ENCODE data around the gene TMEM126B.
A peak's percentile ranks its signal among the peaks of the same experiment; 100 is the strongest.
"Not testable (repeated sequence)": the region's sequence is repeated elsewhere in the genome, so short reads cannot be mapped to it uniquely, and the experiment has no call there.

TMEM126B gene

DNA sequence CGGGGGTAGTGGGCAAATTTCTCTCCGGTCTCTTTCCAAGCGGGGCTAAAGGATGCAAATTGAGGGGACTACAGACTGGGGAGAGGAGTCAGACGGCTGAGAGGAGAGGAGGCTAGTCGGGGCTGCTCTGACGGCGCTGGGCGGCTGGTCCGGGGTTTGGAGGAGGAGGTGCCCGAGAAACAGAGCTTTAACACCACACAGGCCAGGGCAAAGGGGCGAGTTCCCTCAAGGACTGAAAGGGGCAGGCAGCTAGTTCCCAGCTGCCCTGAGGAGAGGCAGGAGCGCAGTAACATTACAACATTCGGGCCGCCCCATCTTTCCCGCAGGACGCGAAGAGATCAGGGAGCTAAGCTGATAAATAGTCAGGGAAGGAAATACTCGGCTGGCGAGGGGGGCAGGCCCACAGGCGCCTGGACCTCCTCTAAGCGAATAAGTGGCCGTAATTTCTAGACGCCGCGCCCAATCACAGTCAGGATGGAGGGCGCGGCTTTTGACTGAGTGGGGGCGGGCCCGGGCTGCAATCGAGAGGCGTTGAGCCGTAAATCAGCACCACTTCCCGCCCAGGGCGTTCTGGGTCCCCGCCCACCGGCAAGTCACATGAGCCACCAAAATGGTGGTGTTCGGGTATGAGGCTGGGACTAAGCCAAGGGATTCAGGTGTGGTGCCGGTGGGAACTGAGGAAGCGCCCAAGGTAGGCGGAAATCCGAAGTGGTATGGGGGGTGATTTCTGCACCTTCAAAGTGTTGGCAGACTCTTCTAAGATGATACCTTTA is at the start of gene TMEM126B:
Gene TMEM126B, plus strand, starts transcription at position 596 of the 773 bp plus-strand sequence. Its CDS starts 15 bp downstream, at position 611.
- peak; percentile 87 to 90 (median 89) for DNase-seq

GRCh38 chr11:85582111-85582510 is 46.3 kb upstream of the TMEM126B start:
- no peak for DNase-seq

DNA sequence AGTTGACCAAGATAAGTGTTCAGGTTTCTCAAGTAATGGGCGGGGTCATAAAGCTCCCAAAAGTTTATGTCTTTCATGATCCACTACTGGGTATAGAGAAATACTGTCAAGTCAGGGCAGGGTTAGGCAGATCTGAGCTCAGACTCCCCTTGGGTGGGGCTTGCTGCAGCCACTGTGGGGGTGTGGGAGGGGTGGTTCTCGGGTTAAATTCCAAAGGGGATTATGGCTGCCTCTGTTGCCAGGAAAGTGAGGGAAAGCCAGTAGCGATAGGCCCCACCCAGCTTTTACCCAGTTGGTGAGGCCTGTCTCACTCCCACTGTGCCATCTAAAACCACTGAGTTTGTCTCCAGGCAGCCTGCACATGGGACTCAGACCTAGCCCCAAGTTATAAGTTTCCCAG is 39.0 kb upstream of the TMEM126B start:
- DNase-seq = no peak

DNA sequence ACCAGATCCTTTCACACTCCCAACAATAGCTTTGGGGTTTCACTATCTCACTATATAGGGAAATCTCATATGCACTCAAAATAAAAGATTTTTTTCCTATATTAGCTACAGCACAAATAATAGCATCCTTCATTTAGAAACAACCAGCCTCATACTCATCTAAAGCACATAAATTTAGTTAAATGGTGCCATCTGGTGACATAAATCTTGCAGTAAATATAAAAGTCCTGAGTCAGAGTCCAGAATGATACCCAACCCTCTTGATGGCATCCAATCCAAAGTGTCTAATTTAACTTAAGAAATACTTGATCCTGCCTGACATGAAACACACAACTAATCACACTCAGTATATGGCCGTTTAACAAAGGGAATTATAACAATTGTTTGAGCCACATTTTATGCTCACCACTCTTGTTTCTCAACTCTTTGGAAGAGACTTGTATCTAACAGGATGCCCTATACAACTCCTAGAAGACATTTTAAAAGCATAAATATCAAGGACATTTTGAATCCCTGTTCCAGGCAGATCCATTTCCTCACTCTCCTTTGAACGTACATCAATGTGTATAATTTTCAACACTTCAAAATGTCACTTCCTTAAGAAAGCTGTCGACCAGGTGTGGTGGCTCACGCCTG is 37.4 kb upstream of the TMEM126B start:
- no peak for DNase-seq

GRCh38 chr11:85595285-85595884 is 33.0 kb upstream of the TMEM126B start:
- no peak for DNase-seq

- no peak for DNase-seq
Observed at GRCh38 chr11:85596886-85597285, 31.5 kb upstream of the TMEM126B start.

- DNase-seq = no peak
Observed at GRCh38 chr11:85599083-85599482, 29.3 kb upstream of the TMEM126B start.

GRCh38 chr11:85602526-85603213 is 25.7 kb upstream of the TMEM126B start:
- DNase-seq = no peak

GRCh38 chr11:85603220-85603619 is 25.2 kb upstream of the TMEM126B start:
- no peak for DNase-seq

DNA sequence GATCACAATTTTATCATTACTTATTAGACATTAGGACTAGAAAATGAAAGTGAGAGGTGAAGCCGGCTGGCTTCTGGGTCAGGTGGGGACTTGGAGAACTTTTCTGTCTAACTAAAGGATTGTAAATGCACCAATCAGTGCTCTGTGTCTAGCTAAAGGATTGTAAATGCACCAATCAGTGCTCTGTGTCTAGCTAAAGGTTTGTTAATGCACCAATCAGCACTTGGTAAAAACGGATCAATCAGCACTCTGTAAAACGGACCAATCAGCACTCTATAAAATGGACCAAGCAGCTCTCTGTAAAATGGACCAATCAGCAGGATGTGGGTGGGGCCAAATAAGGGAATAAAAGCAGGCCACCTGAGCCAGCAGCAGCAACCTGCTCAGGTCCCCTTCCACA is 22.2 kb upstream of the TMEM126B start:
- DNase-seq = not testable (repeated sequence)

GRCh38 chr11:85608621-85609020 is 19.8 kb upstream of the TMEM126B start:
- DNase-seq = not testable (repeated sequence)

GRCh38 chr11:85609286-85609685 is 19.1 kb upstream of the TMEM126B start:
- not testable (repeated sequence) for DNase-seq

DNA sequence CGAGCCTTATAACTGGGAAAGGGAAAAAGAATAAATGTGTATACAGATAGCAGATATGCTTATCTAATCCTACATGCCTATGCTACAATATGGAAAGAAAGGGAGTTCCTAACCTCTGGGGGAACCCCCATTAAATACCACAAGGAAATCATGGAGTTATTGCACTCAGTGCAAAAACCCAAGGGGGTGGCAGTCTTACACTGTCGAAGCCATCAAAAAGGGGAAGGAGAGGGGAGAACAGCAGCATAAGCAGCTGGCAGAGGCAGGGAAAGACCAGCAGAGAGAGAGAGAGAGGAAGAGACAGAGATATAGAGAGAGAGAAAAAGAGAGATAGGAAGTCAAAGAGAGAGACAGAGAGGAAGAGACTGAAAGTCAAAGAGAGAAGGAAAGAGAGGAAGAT is 16.8 kb upstream of the TMEM126B start:
- not testable (repeated sequence) for DNase-seq

- DNase-seq = no peak
Observed at GRCh38 chr11:85619499-85619898, 8.9 kb upstream of the TMEM126B start.

GRCh38 chr11:85620256-85620655 is 8.1 kb upstream of the TMEM126B start:
- DNase-seq = no peak

- no peak for DNase-seq
Observed at GRCh38 chr11:85626496-85626895, 1.9 kb upstream of the TMEM126B start.

DNA sequence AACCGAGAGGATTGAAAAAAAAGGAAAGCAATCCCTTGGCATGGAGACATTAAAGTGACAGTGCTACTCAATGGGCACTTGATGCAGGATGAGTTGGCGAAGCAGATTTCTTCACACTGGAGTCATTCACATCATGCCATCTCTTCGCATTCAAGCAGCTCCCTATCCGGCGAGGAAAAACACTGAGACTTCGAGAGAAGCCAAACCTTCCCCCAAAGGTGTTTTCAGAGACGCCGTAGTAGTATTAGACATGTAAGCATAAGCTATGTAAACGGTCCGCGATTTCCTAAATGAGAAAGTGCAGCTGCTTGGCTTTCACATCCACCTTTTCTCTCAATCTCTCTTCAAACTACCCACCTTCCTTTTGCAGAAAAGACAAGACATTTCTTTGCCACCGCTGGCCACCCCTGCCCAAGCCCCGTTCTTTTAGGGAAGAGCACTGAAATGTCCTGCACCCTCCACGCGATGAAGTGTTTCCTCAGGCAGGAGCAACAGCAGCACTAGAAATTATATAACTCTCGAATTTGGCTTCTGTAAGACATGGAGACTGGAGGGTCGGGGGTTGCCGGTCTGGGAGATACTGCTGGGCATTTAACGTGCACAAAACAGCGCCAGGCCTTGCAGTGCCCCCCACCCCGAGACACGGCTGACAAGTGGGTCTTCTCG is 928 bp upstream of the TMEM126B start, which contains the start of gene DLG2:
Gene DLG2, minus strand, starts transcription at position 13 of the 666 bp plus-strand sequence.
- DNase-seq = no peak

DNA sequence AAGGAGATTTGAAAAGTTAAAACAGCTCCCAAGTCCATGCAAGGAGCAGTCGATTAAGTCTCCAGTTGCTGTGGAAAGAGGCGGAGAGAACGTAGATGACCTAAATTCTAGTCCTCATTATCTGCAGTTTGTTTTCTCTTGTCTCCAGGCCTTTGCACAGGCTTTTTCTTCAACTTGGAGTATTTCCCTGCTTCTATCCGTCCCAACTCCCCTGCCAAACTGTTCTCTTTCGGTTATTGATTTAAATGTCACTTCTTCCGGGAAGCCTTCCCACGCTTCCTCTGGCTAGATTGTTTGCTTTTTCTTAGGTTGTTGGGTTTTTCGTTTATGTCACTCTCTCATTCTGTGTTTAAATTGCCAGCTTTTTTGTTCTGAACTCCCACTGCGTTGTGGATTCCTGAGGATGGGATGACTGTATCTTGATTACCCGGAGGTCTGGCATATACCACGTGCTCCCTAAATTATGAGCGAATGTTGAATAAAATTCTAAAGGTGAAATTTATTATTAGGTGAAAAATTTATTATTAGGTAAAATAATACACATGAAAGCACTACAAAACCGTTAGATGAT is 463 bp downstream of the TMEM126B start:
- DNase-seq = no peak

GRCh38 chr11:85634747-85635146 is 6.4 kb downstream of the TMEM126B start:
- DNase-seq = no peak

DNA sequence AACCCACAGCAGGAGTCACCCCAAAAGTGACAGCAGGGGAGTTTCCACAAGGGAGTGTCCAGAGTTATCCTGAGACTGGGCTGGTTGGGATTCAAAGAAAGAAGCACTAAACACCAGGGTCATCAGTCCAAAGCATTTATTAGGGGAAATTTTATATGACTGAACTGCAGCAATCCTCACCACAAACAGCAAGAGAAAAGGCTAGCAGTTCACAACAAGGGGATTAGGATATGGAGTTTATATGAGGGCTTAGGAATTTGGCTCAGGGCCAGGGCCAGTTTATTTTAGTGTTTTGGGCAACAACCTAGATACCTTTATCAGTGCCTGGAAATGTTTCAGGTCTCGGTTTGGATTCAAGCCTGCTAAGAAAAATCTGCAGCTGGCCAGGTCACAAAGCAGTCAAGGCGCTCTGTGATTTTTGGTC is 14.8 kb downstream of the TMEM126B start:
- DNase-seq = no peak

DNA sequence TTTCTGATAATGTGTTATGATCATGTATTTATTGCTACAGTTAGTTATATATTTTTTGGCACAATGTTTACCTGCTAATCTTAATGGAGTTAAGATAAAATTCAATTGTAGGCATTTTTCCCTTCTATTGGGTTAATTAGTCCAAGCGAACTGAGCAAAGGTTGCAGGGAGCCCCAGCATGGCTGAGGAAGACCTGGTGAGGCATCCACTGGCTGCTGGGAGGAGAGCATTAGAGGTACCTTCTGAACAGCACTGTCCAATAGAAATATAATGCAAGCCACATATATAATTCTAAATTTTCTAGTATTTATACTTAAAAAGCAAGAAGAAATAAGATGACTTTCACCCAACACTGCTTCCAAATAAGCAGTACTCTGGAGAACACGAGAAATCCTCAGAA is 18.7 kb downstream of the TMEM126B start:
- DNase-seq = no peak

DNA sequence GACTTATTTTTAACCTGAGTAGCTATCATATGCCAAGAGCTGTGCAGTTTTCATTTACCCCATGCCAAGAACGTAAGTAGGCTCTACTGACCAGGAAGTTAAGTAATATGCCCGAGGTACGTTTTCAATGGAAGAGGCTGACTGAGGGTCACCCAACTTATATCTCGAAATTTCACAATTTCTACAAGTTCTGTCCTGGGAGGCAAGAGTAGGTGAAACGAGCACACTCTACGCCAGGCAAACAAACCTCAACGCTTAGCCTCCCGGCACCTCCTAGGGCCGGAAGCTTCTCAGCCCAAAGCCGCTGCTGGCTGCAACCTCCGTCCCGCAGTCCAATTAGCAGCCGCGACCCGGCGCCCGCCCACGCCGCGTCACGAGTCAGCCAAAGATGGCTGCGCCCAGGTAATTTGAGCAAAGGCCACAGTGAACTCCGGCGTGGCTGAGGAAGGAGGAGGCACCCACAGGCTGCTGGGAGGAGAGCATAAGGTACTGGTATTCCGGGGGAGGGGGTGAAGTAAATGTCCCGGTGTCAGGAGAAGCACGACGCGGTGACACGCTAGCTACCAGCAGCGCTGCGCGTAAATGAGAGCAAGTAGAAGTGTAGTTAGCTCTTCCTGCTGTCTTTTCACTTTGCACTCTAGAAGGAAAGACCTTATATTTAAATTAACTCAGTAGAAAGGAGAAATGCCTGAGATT is 19.4 kb downstream of the TMEM126B start, which contains the start of gene TMEM126A:
Gene TMEM126A, plus strand, starts transcription at position 364 of the 696 bp plus-strand sequence. CDS start 2,289 bp downstream, outside the sequence.
- DNase-seq = peak; percentile 81 to 85 (median 83)
